ENCODE data around the gene ANKRD63.

Gene ANKRD63

DNA sequence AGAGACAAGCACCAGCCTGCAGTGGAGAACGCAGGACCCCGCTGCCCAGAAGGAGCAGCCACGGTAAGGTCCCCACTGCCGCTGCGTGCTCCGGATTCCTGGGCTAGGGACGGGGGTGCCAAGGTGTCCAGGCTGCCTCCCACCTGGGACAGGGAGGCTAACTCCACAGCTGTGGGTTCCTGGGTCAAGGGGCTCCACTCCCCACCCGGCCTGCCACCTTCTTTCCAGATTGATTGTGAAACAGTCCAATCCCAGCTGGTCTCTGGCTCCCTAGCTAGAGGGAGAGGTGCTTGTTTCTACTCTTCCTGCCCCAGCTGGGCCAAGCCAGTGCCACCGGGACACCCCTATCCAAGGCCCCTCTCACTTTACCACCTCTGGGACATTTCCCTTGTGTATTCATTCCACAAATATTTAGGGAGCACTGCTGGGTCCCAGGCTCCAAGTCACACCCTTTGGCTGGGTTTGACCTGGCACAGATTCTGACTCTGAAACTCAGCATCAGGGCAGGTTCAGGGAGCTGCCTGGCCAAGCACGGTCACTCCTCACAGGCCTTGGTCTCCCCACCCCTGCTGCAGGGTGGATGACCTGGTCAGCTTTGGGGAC lies 42.1 kb downstream of the ANKRD63 start:
- DNase-seq, result no peak

DNA sequence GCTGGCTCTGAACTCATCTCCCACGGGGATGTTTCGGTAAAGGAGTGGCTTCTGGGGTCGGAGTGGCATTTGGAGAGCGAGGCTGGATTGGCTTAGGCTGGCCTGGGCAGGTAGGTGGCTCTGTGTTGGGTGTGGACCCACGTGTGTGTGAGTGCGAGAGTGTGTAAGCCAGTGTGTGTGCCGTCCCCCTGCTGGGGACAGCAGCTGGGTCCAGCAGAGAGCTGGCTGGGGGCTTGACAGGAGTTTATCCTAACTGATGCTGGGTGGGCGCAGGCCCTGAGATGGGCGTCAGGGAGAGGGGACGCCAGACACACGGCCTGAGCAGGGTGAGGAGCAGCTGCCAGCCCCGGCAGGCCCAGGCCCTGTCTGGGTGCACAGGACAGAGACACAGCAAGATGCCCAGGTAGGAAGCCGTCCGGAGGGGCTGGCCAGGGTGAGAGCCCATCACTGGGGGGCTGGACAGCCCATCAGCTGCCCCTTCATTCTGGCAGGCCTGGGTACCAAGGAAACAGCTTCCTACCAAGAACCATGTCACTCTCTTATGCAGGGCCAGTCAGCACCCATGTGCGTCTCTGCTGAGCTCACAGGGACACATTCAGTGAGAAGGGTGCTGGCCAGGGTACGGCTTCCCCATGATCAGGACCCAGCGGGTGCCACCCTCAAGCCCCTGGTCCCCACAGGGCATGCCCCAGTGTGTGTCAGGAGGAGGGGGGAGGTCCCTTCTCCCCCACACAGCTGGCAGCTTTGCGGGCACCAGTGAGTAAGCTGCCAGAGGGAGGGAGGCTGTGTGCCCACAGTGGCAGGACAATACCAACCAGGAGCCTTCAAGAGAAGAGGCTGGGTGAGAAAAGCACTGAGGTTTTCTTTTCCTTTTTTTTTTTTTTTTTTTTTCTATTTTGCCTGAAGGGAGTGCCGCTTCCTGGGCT lies 42.9 kb downstream of the ANKRD63 start:
- DNase-seq, result no peak

- DNase-seq, result no peak
These were observed 43.5 kb downstream of the ANKRD63 start for GRCh38 chr15:40239404-40239692.

- peak; percentile 16 for DNase-seq
These were observed 44.1 kb downstream of the ANKRD63 start, which contains the start of gene PAK6 for GRCh38 chr15:40238532-40239403. PAK6 (plus strand) TSS chr15:40239063; CDS start chr15:40264786, 25,723 bp downstream.

GRCh38 chr15:40235201-40235885 lies 47.5 kb downstream of the ANKRD63 start:
- no peak for DNase-seq

GRCh38 chr15:40234783-40235182 lies 48.1 kb downstream of the ANKRD63 start:
- DNase-seq, result no peak

DNA sequence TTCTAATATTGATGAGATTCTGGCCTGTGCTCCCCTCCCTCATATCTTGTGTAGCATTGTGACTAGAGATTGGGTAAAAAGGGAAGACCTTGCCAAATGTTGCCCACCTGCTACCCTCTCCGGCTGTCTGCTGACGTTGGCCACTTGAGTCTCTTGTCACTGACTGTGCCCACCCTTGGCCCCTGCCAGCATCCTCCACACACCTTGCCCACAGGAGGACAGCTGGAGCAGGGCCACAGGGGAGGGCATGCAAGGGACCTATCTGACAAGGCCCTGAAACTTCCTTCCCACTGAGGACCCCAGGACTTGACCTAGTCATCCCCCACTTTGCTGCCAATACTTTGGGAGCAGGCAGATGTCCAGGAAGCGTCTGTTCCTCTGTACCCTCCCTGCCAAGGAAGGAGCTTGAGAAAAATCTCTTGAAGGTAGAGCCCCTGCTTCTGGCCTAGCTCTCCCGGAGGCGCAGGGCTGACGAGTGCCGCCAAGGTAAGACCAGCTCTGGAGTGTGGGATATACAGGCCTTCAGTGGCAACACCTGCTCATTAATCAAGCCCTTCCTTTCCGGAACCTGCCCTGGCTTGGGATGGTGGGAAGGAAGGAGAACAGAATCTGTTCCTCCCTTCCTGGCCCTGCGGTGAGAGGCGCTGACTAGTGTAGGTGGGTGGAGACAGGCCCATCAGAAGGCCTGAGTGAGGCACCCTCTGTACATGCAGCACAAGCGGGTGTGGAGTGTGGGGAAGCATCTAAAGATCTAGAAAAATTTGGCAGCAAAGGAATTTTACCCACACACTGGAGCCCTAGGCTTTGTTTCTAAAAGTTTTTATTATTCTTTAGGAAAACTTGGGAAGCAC lies 48.9 kb downstream of the ANKRD63 start:
- no peak for DNase-seq

- DNase-seq, result no peak
These were observed 50.2 kb downstream of the ANKRD63 start for GRCh38 chr15:40232625-40233070.
